ENCODE measurements around the gene LRGUK. TPM values are rescaled to one million over a fixed set of nuclear protein-coding genes. Genes with fewer than 3 reads are reported as not detected.

Gene LRGUK
- total RNA-seq = 0.36 and 0.49 TPM in 2 replicates

GRCh38 chr7:134126966-134127848, at the start of gene LRGUK:
Gene LRGUK, plus strand, starts transcription at chr7:134127340. Its CDS starts 28 bp downstream, at chr7:134127368.

Other genes with a start within 250 kb of the LRGUK start
- 17.5 and 23.0 TPM in 2 replicates for gene SLC35B4, start 189.6 kb downstream of the LRGUK start, total RNA-seq

Data from hair follicle dermal papilla cell (primary cell).